ENCODE data around the gene RNF144A. TPM values are rescaled to one million over a fixed set of nuclear protein-coding genes. Genes with fewer than 3 reads are reported as not detected.

The RNF144A gene
- total RNA-seq, 4 donors from 2014 or later = 8.0 to 25.4 (median 15.8) TPM

- Histone ChIP-seq H3K27me3 (no peaks in the 10 kb centered on the region), H3K4me1 (no peaks in the 10 kb centered on the region), H3K36me3 (peaks cover 12% of the 10 kb centered on the region), H3K4me3 (no peak overlapping the region), H3K27ac (no peak overlapping the region), H3K9me3 (no peaks in the 10 kb centered on the region)
- WGBS = 63% methylated on average over 25 of the region's 25 CpGs
- TF ChIP-seq POLR2AphosphoS5 (IDR thresholded peaks at IDR 0.05) (peak in 2 of 3 donors; percentile 78 to 83), CTCF (IDR thresholded peaks at IDR 0.05) (no peak), EP300 (IDR thresholded peaks at IDR 0.05) (no peak)
- peak; percentile 79 to 83 for DNase-seq (ENCODE audit: low spot score in 2 of 2)
These were observed 114.5 kb downstream of the RNF144A start for GRCh38 chr2:7031547-7032245.

- Histone ChIP-seq H3K27me3 (no peaks in the 10 kb centered on the region), H3K4me1 (no peaks in the 10 kb centered on the region), H3K27ac (no peak overlapping the region), H3K4me3 (no peak overlapping the region), H3K9me3 (no peaks in the 10 kb centered on the region), H3K36me3 (peaks cover 12% of the 10 kb centered on the region)
- no peak for DNase-seq (ENCODE audit: low spot score in 2 of 2)
- WGBS = 98% methylated on average over 16 of the region's 16 CpGs
- TF ChIP-seq EP300 (IDR thresholded peaks at IDR 0.05) = no peak
- no peak for TF ChIP-seq POLR2A (IDR thresholded peaks at IDR 0.05)
- no peak for TF ChIP-seq CTCF (IDR thresholded peaks at IDR 0.05)
- TF ChIP-seq POLR2AphosphoS5 (IDR thresholded peaks at IDR 0.05) = no peak
These were observed 115.2 kb downstream of the RNF144A start for GRCh38 chr2:7032371-7032770.

GRCh38 chr2:7033136-7033960 lies 116.1 kb downstream of the RNF144A start:
- DNase-seq (ENCODE audit: low spot score in 2 of 2) = no peak
- TF ChIP-seq EP300 (IDR thresholded peaks at IDR 0.05) (no peak), POLR2AphosphoS5 (IDR thresholded peaks at IDR 0.05) (no peak), POLR2A (IDR thresholded peaks at IDR 0.05) (no peak), CTCF (IDR thresholded peaks at IDR 0.05) (no peak)
- H3K4me3 ChIP-seq = no peak overlapping the region
- no peaks in the 10 kb centered on the region for H3K27me3 ChIP-seq
- H3K9me3 ChIP-seq = no peaks in the 10 kb centered on the region
- peaks cover 10% of the 10 kb centered on the region for H3K36me3 ChIP-seq
- no peaks in the 10 kb centered on the region for H3K4me1 ChIP-seq
- 92% methylated on average over 19 of the region's 20 CpGs for WGBS
- no peak overlapping the region for H3K27ac ChIP-seq

GRCh38 chr2:7034303-7034702 lies 117.1 kb downstream of the RNF144A start:
- H3K36me3 ChIP-seq = peaks cover 9% of the 10 kb centered on the region
- WGBS = 67% methylated on average over 14 of the region's 14 CpGs
- H3K27ac ChIP-seq = no peak overlapping the region
- no peak for TF ChIP-seq EP300 (IDR thresholded peaks at IDR 0.05)
- no peak for TF ChIP-seq CTCF (IDR thresholded peaks at IDR 0.05)
- no peak for TF ChIP-seq POLR2A (IDR thresholded peaks at IDR 0.05)
- no peak for TF ChIP-seq POLR2AphosphoS5 (IDR thresholded peaks at IDR 0.05)
- H3K9me3 ChIP-seq = no peaks in the 10 kb centered on the region
- H3K4me1 ChIP-seq = no peaks in the 10 kb centered on the region
- no peak overlapping the region for H3K4me3 ChIP-seq
- DNase-seq (ENCODE audit: low spot score in 2 of 2) = no peak
- H3K27me3 ChIP-seq = no peaks in the 10 kb centered on the region

GRCh38 chr2:7035884-7036283 lies 118.7 kb downstream of the RNF144A start:
- no peak overlapping the region for H3K4me3 ChIP-seq
- H3K4me1 ChIP-seq = no peaks in the 10 kb centered on the region
- DNase-seq (ENCODE audit: low spot score in 2 of 2) = no peak
- peaks cover 17% of the 10 kb centered on the region for H3K36me3 ChIP-seq
- WGBS = 95% methylated on average over 13 of the region's 13 CpGs
- H3K27ac ChIP-seq = no peak overlapping the region
- H3K27me3 ChIP-seq = no peaks in the 10 kb centered on the region
- no peaks in the 10 kb centered on the region for H3K9me3 ChIP-seq
- TF ChIP-seq POLR2AphosphoS5 (IDR thresholded peaks at IDR 0.05) = no peak
- no peak for TF ChIP-seq EP300 (IDR thresholded peaks at IDR 0.05)
- no peak for TF ChIP-seq CTCF (IDR thresholded peaks at IDR 0.05)
- no peak for TF ChIP-seq POLR2A (IDR thresholded peaks at IDR 0.05)

Data from suprapubic skin (tissue), 4 donors.